HG02938 (cell line): Measurements from ENCODE around the gene ZDHHC13.

Source experiments
- ATAC-seq: cut with Tn5 transposase; IDR thresholded peaks from one replicate; pipeline ENCODE4 v1.9.1; 2021; ENCODE audit warnings: mild to moderate bottlenecking, moderate library complexity; ENCODE audit not compliant: unreplicated experiment

The ZDHHC13 gene, protein sequence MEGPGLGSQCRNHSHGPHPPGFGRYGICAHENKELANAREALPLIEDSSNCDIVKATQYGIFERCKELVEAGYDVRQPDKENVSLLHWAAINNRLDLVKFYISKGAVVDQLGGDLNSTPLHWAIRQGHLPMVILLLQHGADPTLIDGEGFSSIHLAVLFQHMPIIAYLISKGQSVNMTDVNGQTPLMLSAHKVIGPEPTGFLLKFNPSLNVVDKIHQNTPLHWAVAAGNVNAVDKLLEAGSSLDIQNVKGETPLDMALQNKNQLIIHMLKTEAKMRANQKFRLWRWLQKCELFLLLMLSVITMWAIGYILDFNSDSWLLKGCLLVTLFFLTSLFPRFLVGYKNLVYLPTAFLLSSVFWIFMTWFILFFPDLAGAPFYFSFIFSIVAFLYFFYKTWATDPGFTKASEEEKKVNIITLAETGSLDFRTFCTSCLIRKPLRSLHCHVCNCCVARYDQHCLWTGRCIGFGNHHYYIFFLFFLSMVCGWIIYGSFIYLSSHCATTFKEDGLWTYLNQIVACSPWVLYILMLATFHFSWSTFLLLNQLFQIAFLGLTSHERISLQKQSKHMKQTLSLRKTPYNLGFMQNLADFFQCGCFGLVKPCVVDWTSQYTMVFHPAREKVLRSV

DNA sequence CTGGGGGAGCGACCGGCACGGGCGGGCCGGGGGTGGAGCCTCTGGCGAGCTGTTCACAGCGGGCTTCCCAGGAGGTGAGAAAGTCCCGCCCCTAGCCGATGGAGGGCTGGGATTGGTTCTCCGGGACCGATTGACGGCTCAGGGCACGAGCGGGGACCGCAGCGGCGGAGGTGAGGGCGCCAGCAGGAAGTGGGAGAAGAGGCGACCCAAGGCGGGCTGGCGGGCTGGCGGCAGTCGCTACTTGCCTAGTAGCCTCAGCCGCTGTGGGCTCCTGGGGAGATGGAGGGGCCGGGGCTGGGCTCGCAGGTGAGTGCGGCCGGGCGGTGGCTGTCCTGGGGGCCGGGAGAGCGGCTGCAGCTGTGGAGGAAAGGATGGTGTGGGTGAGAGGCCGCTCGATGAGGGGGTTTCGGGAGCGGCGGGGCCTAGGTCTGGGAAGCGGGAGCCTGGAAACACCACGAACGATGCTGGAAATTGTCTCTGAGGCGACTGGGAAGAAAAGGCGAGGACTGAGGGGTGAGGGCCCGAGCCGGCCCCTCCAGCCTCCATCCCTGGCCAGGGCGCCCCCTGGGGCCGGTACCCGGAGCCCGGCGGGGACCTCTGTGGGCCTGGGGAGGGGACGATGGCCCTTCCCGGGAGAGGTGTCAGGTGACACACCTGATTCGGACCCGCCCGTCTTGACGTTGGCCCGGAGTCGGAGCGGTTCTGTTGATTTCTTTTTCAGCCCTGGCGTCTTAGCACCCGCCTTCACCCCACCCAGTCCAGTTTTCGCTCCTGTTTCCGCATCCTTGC lies at the start of gene ZDHHC13:
TSS of gene ZDHHC13 (plus strand) at position 198 of the 789 bp plus-strand sequence. CDS start at position 280, 82 bp downstream.
- ATAC-seq = peak; percentile 97

DNA sequence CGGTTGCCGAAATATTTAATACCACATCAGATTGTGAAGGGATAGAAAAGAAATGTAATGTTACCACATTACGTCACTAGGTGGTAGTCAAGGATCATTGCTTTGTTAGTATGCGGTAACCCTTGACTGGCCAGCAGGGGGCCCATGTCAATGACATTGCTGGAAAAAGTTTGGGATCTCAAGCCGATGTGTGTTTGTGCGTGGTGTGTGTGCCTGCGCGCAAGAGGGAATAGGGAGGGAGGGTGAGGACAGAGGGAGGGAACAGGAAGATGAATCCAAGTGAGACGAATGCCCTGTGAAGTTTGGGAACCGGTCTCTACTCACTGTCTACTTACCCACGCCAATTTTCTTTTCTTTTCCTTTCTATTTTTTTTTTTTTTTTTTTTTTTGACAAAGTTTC lies 45.7 kb upstream of the ZDHHC13 start:
- ATAC-seq = peak; percentile 98

DNA sequence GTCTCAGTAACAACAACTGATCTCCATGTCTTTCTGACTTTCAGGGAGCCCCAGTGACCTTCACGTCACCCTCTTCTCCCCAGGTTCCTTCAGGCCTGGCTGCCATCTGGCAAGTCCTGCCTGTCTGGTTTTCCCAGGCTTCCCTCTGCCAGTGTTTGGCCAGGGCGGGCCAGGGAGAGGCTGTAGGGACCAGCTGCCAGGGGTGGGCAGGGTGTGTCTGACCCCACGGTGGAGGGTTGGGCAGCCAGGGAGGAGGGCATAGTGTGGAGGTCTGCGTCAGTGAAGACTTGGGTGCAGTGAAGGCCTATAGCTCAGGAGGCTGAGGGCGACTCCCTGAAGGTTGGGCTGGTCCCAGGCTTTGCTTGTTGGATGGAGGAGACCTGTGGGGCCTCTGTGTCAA lies 44.5 kb upstream of the ZDHHC13 start:
- ATAC-seq = no peak

DNA sequence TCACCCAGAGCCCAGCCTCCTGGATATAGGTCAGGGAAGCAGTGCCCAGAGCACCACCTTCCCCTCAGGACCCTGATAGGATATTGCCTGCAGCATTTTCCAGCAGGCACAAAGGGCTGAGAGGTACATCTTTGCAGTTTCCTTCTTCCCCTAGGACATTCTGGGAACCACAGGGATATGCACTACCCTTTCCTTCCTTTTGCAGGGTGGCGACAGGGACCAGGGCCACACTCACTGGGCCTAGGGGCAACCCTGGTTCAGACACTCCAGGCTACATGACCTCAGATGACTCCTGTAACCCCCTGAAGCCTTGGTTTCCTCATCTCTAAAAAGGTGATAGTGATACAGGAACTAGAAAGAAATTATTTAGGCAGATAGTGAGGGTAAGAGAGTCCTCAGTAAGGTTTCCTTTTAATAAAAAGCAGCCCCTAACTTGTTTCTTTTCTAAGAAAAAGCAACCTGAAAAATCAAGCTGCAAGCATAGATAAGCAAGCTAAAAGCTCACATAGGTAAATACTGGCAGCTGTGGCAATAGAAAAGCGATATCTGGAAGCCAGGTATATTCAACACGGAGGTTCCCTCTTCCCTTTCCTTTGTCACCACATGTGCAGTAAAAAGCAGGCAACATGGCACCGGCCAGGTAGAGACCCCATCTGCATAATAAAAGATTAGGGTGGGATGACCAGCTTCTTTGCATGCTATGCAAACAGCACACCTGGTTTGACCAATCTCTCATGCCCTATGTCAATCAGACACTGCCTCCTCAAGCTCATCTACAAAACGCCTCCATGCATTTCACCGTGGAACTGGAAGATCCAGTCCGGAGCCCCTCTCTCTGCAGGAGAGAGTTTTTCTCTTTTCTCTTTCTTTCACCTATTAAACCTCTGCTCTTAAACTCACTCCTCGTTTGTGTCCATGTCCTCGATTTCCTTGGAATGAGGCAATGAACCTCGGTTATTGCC lies 43.2 kb upstream of the ZDHHC13 start:
- no peak for ATAC-seq

DNA sequence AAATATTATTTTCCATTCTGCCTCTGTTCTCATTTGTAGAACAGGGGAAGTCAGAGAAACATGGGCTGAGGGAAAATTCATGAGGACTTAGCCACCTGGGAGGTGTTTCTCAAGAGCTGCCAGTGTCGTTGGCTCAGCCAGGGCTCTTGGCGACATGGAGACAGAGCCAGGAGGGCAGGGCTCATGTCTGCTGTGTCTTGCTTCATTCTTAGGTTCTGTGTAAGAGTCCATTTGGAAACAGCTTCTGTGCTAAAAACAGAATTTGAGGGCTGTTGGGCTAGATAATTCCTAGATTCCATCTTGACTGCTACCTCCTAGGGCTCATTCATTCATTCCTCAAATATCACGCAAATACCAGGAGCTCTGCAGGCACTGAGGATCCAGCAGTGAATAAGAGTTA lies 41.3 kb upstream of the ZDHHC13 start:
- no peak for ATAC-seq

DNA sequence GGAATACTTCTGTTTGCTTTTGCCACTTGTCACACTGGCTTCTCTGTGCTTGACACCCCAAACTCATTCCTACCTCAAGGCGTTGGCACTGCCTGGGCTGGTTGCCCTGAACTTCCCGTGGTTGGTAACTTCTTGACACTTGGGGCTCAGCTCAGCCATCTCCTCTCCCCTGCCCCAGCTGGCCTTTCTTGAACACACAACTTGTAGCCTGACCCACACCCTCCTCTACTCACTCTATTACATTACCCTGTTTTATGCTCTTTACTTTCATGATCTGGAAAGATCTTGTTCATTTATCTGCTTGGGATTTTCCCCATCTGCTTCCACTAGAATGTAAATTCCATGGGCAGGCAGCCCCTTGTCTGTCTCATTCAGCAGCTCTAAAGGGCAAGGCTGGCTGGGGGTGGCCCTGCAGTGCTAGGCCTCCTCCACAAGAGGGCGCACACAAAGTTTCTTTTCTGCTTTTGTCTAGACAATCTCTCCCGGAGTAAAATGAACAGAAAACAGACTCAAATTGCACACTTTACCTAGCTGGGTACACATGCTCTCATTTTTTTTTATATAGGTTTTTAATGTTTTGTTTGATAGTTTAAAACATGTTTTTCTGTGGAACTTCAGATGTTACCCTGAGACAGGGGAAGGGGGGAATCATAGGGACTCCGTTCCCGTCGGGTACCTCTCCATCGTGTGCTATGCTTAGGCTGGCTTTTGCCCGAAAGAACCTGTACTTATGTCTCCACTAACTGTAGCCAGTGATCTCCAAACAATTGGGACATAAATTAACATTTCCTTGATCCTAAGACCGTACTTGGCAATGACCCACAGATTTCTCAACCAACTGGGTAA lies 40.0 kb upstream of the ZDHHC13 start:
- ATAC-seq = peak; percentile 68

DNA sequence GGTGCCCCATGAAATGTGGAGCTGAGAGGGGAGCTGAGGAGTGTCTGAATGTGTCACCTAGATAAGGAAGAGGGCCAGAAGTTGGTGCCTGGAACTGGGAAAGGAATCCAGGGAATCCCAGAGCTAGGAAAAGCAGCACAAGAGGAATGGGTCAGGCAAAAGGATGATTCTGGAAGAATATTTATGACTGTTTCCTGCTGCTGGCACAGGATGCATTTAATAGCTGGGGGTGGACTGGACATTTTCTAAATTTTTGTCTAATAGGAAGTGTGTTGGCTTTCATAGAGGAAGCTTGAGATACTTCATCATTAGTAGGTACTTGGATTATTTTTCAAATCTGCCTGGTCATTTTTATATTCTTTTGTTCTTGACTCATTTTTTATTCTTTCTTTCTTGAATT lies 39.0 kb upstream of the ZDHHC13 start:
- no peak for ATAC-seq

DNA sequence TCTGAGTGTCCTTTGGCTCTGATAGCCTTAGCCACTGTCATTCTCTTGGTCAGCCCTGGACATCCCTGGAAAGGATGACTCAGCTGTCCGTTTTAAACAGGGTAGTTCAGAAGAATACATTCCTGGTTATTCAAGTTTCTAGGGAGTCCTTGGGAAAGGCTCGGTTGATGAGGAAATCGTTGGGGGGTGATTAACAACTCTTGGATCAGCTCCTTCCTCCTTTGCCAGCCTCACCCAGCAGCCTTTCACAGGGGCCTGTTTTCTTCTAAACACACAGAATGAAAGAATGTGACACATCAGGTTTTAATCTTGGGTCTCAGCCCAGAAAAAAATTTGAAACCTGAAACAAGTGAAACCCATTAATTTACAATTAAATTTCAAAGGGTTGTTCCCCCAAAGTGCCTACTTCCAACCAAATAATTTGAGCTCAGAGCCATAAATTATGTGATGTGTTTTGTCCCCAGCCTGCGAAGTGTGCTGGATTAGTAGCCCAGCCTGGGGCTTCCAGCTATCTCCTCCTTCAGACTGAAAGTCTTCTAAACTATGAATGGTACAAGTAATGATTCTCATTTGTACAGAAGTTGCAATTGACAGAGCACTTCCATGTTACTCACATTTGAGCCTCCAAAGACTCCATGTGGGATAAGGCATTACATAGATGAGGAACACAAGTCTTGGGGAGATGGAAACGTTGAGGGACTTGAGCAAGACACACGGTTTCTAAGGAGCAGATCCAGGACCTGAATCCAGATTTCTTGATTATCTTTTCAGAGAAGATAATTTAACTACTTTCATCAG lies 37.1 kb upstream of the ZDHHC13 start:
- no peak for ATAC-seq

DNA sequence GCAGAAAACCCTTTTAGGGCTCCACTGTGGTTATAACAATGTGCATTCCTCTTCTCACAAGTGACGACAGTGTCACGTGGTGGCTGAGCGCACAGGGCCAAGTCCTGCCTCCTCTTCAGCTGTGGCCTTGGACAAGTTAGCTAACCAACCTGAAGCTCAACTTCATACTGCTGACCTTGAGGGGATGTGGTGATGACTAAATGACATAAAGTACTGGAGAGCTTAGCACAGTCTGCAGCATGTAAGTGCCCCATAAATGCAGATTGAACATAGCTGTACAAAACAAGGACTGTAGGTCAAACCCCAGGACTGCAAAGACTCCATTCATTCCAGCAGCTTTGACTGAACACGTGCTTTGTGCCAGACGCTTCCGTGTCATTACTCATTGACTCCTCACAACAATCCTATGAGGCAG lies 36.4 kb upstream of the ZDHHC13 start:
- no peak for ATAC-seq

DNA sequence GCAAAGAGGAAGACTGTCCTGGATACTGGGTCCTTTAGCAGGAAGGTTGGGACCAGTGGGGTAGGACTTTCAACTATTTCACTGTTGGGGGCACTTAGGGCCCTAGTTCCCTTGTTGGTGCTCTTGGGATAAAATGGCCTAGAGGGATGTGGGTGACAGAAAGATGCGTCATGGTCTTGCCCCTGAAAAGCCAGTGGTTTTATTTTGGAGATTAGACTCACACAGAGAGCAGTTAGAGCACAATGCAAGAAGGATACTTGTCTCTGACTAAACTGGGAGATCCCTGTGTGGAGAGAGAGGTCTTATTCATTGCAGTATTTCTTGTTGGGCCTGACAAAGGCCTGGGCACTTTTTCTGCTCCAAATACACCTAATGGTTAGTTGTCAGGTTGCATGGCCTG lies 33.8 kb upstream of the ZDHHC13 start:
- no peak for ATAC-seq

DNA sequence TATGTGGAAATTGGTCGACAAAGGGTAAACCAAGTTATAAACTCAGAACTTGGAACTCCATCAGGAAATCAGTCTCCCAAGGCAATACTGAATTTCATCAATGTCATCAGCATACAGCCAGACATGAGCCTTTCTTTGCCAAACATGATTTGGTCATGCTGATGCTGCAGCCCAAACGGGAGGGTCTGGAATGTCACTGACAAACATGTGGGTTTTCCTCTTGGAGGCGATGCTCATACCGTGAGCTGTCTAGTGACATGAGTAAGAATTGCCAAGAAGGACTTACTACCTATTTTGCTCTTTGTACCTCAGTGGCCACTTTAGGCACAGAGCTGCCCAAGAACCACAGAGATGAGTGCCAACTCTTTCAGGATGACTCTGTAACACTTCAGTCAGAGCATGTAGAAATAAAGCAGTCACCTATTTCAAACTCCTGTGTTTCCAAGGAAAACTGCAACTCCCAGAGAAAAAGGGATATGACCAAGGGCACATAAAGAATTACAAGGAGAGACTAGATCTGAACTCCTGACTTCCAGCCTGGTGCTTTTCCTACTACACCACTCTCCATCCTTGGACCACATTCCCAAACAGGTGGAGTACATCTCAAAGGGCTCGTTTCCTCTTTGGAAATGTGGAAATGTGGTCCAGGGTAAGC lies 32.2 kb upstream of the ZDHHC13 start:
- ATAC-seq = no peak

DNA sequence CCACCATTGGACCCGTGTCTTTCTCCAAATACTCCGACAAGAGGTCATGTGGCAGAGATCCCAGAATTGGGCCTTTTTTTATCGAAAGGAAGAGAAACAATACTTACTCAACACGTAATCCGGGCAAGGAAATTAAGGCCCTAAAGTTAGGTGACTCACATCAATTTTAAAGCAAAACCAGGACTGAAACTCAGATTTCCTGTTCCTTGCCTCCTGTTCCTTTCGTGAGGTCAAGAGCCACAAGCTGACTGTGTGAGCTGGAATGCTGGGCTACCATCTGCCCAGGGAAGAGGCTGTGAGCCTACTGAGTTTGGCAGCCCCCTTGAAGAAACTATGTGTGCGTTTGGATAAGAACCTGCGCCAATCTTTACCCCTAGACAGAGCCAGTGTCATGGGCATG lies 29.3 kb upstream of the ZDHHC13 start:
- ATAC-seq = no peak

DNA sequence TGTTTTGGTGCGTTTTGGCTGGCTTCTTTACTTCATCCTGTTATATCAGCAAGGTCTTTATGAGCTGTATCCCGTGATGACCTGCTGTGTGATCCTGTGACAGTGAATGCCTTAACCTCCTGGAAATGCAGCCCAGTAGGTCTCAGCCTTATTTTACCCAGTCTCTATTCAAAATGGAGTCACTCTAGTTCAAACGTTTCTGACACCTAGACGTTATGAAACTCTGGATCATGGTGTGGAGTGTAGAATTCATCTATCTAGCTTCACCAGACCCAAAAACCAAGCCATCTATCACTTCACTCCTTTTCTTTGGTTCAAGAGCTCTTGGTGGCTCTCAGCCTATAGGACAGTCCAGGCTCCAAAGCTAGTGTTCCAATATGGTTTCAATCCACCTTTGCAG lies 28.2 kb upstream of the ZDHHC13 start:
- no peak for ATAC-seq

DNA sequence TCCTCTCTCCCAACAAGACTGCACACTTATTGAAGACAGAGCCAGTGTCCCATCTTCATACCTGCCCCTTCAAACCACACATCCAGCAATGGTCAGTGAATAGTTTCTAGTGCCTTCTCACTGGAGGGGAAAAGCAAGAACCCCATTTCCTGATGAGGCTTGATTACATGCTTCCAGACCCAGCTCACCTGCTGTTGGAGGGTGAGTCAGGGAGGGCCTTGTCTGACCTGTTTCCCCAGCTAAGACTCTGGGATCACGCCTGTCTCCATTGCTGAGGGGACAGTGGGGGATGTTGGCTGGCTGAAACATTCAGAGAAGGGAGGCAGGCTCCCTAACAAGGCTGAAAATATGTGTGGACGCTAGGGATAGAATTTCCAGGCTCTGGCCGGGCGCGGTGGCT lies 27.5 kb upstream of the ZDHHC13 start:
- ATAC-seq = no peak

DNA sequence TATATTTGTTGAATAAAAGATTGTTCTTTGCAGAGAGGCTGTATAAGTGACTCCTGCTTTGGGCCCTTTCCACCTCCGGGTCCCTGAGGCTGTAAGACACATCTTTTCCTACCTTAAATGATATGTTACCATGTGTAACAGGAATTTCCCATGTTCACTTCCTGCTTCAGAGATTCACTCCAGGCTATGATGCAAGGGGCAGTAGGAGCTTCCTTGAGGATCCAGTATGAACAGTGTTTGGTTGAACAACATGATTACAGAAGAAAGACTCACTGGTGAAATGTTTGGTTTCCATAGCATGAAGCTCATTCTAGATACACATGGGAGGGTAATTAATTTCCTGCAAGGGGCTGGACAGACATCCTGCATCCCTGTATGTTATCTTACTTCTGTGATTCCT lies 25.6 kb upstream of the ZDHHC13 start:
- ATAC-seq = no peak

DNA sequence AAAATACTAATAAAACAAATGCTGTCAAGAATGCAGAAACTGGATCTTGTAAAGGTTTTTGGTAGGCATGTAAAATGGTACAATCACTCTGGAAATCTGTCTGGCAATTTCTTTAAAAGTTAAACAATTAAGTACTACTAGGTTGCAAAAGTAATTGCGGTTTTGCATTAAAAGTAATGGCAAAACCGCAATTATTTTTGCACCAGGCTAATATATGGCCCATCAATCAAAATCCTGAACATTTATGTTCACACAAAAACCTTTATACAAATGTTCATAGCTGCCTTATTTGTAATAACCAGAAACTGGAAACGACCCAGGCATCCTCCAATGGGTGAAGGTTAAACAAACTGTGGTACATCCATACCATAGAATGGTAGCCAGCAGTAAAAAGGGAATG lies 24.6 kb upstream of the ZDHHC13 start:
- no peak for ATAC-seq

DNA sequence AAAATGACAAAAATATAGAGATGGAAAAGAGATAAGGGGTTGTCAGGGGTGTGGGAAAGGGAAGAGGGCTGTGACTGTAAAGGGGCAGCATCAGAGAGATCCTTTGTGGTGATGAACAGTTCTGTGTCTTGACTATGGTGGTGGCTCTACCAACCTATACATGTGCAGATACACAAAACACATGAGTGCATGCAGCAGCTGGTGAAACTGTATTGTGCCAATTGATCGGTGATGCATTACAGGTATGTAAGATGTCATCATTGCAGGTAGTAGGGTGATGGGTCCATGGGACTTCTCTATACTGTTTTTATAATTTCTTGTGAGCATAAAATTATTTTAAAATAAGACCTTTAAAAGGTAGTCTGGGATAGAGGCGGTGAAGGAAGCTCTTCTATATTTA lies 24.1 kb upstream of the ZDHHC13 start:
- ATAC-seq = no peak

DNA sequence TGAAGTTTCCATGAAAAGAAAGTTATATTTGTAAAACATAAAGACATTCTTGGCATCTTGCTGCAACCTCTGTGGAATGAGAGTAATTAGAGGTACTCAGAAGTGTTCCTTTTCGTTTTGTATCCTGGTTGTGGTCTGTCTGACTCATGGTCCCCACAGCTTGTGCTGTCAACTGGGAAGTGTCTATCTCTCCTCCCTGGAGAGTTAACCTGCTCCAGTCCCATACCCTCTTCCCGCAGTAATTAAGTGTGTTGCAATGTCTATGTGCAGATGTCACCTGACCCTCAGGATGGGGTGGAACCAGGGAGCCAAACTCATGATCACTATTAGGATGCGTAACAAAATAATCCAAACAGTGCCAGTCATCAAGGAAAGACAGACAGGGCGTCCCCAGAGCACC lies 23.0 kb upstream of the ZDHHC13 start:
- no peak for ATAC-seq
